Amniotic stem cell (primary cell): Measurements from ENCODE around the gene RFX7.

Experiments
- DNase-seq: peaks from one replicate; lab custom pipeline; 2025; lab: John Stamatoyannopoulos, UW

RFX7 gene

DNA sequence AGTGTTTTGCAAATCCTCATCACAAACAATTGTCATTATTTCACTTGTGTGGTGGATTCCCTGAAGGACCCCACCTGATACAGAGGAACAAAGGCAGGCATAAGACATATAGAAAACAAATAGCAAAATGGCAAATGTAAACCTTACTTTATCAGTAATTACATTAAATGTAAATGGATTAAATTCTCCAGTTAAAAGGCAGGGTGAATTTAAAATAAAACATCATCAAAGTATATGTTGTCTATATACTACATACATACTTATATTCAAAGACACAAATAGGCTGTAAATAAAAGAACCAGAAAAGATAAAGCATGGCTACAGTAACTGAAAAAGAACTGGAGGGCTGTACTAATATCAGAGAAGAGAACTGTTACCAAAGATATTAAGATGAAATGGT, 117.3 kb downstream of the RFX7 start:
- DNase-seq = no peak

DNA sequence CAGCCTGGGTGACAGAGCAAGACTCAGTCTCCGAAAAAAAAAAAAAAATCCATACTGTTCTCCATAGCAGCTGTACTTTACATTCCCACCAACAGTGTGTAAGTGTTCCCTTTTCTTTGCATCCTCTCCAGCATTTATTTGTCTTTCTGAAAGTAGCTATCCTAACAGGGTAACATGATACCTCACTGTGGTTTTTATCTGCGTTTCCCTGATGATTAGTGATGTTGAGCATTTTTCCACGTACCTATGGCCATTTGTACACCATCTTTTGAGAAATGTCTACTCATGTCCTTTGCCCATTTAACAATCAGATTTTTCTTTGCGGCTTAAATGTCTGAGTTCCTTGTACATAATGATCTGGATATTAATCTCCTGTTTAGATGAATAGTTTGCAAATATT, 119.3 kb downstream of the RFX7 start:
- no peak for DNase-seq

DNA sequence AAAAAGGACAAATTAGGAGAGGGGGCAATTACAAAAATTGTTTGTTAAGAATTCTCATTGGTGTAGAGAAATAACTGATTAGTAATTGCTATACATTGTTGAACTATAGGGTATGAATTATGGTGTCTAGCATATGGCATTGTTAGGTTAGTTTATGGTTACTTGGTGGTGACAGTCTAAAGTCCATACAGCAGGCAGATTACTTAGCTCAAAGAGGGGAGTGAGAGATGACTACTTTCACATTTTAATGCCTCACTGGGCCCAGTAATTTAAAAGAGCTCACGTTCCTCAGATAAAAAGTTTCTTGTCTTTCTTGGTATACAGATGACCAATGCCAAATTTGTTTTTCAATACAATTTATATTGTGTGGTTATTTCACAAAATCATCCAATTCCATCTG, 137.8 kb downstream of the RFX7 start:
- no peak for DNase-seq

DNA sequence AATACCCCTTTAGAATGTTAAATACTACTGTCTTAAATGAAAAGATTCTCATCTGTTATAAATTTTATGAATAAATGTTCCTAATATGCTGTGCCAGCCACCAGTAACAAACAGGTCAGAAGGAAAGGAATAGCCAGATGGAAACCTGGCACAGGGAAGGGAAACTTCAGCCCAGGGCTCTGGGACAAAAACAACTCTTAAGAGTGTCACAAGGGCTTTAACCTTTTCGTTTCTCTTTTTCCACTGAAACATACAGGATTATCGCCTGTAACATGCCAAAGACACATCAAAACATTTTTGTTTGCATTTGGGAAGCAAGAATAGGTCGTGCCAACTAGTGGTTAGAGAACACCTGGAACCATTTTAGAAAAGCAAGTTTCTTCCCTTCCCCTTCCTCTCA, 141.2 kb downstream of the RFX7 start:
- no peak for DNase-seq

DNA sequence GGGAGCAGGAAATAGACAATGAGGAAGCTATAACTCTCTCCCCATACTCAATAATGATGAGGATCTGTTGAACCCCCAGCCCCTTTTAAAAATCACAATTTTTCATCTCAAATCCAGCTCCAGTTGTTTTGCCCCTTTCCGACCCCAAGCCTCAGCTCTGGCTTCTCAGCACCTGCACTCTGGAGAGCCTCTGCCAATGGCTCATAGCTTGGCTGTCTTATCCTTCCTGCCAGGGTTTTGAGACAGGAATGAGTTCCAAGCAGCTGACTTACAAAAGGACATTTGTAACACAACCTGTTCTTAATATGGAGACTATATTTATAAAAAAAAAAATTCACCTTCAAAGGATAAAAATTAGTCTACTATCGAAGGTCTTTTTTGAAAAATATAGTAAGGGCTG, 144.4 kb downstream of the RFX7 start:
- DNase-seq = no peak

DNA sequence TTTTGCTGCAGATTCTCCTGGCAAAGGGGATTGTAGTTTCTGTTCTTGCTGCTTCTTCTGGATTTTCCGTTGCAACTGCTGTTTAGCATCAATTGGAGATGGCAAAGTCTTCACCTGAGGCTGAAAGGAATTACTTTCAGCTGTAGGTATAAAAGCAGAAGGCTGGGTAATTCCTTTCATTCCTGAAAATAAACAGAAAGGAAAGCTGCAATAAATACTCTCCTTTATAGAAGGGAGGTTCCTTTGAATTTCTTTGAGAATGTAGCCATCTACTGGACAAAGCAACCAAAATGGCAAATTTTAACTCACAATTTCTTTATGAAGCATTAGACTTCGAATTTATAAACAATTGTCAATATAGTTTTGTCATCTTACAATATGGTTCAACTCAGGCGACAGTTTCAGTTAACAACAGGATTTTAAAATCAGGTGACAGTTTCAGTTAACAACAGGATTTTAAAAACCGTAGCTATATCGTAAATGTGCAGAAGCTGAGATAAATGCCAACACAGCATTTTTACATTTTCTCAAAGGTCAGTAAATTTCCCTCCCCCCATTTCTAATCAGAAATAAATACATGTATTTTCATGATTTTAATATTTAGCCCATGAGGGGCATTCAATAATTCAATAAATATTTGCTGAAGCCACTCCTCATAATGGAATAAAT, 145.3 kb downstream of the RFX7 start:
- no peak for DNase-seq

DNA sequence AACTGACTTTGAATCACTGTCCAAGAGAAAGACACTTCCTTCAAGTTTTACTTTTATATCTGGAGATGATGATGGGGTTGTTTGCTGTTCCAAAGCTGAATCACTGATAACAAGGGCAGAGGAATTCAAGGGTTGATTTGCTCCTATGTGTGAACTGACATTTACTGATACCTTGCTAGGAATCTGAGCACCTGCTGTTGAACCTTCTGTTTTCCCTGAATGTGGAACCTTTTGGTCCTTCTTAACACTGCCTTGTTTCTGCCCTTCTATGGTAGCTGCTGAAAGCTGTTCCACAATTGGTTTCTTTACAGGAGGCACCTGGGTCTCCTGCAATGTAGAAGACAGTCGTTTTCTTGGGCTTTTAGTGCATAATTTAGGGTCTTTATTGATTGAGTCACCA, 148.3 kb downstream of the RFX7 start:
- DNase-seq = no peak

DNA sequence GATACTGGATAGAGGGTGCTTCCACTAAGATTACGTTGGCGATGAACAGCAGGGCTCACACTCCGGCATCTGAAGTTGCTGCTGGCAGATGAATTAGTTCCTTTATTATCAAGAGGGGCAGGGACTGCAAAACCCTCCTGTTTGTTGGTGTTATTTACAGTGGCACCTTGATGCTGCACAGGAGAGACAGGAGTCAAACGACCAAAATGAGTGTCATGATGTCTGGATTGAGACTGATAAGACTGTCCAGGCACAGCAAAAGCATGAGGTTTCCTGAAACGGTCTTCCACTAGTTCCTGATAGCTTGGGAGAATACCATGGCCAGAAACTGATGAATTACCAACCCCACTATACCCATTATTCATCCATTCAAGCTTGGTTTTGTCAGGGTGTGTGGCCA, 149.5 kb downstream of the RFX7 start:
- DNase-seq = no peak

DNA sequence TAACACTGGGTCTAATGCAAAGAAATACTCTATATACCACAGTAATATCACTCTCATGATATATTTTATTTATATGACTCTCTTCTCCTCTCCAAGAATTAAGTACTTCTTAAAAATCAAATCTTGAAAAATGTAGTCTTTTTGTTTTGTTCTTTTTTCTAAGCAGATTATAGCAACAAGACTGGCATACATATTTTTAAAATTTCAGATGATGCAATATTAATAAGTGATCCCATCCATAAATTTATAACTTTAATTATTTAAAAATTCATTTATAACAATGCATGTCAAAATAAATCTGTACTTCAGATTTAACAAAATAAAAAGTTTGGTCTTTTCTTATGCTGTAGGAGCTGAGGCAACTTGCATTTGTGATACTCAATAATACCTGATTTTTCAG, 155.3 kb downstream of the RFX7 start:
- DNase-seq = no peak

DNA sequence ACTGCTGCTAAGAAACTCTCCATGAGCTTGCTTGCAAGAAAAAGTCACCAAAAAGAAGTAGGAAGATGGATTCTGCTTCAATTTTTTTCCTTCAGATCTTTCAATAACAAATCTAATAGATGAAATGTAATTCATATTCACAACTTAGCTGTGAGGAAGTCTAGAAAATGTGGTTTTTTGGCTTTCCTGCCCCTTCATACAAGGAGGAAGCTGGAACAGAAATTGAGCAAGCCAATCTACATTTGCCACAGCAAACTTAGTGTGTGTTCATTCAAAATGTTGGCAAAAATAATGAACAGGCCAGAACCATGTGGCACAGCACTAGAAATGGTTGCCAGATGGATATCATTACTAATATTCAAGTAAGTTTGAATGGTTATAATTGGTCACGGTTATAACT, 157.1 kb downstream of the RFX7 start:
- no peak for DNase-seq

DNA sequence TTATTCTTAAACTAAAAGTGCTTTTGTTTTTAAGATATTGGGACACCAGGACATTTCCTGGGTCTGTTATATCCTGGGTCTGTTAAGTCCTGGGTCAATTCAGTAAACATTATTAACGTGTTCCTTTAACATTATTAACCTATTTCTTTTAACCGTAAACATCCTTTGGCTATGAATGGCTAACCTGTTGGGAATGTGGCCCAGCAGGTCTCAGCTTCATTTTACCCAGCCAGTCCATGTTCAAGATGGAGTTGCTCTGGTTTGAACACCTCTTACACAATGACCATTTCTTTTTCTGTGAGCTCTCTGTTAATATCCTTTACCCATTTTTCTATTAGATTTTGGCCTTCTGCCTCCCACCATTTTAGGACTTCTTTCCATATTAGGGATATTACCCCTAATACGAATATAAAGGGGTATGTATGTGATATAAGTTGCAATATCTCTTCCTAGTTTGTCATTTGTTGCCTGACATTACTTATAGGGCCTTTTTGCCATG, 161.4 kb downstream of the RFX7 start:
- no peak for DNase-seq

DNA sequence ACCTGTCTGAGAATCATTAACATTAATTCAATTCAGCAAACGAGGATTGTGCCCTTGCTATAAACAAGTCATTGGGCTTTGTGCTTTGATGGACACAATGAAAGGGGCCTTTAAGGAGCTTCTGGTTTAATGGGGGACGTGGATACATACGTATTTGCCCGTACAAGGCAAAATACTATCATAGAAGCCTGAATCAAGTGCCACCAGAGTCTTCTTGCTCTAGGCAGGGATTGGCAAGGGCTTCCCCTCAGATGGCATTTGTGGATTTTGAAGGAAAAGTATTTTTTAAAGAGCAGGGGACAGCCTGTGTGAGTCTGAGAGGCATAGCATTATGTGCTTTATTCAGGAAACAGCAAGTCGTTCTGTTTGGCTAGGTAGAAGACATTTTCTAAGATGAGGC, 166.6 kb downstream of the RFX7 start:
- DNase-seq = no peak

DNA sequence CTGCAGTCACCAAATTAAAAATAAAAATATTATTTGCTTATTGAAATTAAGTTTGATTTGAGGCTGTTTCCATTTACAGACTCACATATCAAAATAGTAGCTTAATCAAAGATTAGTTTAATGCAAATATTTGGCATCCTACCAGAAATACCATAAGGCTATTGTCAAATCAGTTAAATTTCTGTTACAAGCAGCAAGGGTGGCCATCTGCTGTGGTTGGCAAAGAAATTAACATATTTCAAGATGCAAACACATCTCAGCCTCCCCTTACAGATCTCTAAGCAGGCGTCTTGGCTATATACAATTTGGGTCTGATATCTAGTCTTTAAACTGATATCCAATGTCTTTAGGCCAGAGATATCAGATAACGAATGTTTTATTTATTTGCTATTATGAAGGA, 167.0 kb downstream of the RFX7 start:
- no peak for DNase-seq

DNA sequence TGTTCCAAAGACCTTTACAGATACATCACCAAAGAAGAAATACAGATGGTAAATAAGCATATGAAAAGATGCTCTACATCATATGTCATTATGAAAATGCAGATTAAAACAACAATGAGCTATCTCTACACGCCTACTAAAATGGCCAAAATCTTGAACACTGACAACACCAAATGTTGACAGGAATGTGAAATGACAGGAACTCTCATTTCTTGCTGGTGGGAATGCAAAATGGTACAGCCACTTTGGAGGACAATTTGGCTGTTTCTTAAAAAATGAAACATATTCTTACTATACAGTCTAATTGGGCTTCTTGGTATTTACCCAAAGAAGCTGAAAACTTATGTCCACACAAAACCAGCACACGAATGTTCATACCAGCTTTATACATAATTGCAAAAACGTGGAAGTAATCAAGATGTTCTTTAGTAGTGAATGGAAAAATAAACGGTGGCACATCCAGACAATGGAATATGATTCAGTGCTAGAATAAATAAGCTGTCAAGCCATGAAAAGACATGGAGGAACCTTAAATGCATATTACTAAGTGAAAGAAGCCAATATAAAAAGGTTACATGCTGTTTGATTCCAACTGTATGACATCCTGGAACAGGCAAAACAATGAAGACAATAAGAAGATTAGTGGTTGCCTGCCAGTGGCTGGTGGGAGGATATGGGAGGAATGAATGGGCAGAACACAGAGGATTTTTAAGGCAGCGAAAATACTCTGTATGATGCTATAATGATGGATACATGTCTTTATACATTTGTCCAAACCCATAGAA, 169.0 kb downstream of the RFX7 start:
- DNase-seq = no peak

DNA sequence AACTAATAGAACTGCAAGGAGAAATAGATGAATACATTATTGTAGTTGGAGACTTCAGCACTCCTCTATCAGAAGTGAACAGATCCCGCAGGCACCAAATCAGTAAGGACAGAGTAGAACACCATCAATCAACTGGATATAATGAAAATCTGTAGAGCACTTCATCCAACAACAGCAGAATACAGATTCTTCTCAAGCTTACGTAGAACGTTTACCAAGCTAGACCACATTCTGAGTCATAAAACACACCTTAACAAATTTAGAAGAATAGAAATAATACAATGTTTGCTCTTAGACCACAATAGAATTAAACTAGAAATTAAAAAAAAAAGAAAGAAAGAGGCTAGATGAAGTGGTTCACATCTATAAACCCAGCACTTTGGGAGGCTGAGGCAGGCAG, 179.5 kb downstream of the RFX7 start:
- no peak for DNase-seq

DNA sequence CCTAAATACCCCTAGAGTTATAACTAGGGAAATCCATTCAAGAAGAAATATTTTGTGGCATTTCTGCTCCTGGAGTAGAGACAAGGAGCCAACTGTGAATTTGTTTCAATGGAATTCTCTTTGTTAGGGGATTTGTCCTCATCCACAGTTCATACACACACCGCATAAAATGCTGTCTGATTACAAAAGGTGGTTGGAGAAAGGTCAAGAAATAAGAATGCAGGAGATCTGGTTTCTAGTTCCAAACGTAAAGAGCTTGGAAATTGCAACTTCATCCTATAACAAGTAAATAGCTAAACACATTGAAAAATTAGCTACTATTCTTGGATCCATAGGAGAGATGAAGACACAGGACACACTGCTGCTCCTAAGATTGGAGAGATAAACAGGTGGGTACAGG, 184.0 kb downstream of the RFX7 start:
- DNase-seq = no peak

DNA sequence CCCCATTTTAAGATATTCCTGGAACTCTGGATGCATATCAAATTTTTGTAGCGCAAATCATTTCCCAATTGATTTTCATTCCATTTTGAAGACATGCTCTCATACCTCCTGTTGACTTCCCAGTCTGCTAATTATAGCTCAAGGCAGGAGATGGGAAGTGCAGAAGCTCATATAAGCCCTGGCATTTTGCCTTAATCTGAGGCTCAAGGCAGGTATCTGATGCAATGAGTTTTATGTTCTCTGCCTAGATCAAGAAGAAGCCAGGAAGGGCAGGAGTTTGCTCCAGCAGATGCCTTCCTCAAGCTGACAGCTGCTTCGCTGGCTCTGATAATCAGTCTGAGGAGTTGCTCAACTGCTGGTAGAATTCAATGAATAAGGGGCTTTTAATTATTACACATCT, 184.7 kb downstream of the RFX7 start:
- no peak for DNase-seq

DNA sequence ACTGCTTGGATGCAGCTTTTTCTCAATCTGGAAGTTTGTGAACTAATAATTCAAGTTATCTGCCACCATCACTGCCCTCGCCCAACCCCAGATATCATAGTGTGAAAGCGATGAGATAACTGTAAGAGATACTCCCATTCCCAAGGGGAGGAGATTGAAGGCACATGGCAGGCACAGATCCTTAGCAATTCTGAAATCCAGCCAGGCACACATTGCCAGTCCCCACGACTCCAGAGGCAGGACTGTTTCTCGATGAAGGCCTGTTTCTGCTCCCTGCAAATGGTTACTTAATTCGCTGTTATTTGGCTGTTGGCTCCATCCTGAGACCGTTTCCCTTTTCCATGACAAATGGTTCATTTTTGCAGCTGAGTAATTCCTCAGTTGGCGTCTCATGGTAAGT, 187.1 kb downstream of the RFX7 start:
- no peak for DNase-seq

DNA sequence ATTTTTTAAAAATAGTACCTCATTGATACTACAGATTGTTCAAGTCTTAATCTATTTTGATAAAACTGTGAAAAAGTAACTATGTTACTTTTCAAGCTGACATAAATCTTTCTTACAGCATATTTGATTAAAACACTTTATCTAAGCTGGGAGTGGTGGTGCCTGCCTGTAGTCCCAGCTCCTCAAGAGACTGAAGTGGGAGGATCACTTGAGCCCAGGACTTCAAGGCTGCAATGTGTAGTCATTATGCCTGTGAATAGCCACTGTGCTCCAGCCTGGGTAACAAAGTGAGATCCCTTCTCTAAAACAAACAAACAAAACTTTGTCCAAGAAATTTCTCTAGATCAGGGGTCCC, 190.7 kb downstream of the RFX7 start:
- no peak for DNase-seq

DNA sequence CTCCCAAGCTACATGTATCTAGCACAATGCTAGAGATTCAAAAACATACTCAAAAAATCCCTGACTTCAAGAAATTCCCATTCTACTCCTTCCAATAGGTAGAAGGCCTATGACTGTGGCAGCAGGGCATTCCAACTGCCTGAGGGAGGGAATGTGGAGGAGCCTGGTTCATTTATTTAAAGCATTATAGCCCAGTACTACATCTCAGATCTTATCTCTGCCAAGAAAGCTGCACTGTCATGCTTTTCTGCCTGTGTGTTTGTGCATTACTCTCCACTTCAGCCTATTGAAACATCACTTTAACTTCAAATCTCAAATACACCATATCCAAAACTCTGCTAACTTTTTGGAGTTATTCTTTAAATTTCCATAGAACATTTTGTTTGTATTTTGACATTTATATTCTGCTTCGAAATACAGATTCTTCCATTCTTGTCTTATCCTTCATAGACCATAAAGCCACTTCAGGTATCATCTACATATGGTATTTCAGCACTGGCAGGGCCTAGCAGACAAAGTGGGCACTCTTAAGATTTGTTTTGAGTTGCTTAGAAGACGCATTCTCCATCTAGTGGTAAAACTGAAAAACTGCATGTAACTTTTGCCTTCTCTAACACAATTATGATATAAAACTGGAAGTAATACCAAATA, 191.2 kb downstream of the RFX7 start:
- DNase-seq = peak; percentile 53

DNA sequence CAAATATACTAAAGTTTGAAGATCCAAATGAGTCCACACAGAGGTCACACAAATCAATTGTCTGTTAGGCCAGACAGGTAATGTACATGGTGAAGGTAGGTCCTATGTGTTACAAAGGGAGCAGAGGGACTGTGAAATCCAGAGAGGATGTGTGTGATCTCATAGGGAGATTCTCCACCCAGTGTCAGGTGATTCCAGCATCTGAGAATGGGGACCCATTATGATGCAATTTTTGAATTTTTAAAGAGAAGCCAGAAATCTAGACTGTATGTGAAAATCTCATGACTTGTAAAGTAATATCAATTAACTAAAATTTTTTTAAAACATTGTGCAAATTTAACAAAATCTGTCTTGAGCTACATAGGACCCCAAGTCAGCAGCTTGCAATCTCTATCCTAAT, 192.0 kb downstream of the RFX7 start:
- no peak for DNase-seq

DNA sequence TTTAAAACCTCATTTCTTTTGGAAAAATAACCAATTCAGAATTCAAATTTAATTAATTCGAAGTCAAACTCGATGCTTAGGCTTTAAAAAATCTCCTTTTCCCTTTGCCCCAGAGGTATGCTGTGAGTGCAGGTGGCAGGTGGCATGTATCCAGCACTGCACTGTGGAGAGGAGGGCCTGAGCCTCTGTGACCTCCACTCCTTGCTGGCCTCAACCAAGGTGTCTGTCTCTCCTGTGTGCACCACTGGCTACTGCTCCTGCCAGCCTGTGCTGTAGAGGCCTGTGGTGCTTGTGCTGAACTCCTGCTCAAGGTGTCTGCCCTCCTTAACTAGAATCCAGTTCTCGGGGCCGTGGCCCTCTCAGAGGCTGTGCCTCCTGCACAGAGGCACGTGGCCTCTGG, 194.1 kb downstream of the RFX7 start:
- no peak for DNase-seq

DNA sequence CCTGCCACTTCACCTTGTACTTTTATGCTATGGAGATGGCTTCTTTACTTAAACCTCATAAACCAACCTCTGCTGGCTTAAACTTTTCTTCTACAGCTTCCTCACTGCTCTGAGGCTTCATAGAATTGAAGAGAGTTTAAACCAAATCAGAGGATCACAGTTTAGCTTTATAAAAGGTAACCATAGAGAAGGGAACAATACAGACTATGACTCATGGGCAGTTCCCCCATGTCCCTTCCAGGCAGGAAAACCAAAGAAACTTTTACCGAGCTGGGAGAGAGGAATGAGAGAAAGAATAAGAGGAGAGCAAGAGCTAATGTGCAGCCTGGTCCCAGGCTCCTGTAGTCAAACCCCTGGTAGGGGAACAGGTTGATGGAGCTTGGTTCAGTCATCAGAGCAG, 196.3 kb downstream of the RFX7 start:
- no peak for DNase-seq
